Activated CD4-positive, alpha-beta T cell treated with anti-CD3 and anti-CD28 coated beads, Interleukin-2, amount 50 U/mL, for 48 hours (primary cell): Measurements from ENCODE around the gene WDR5B.
A peak's percentile ranks its signal among the peaks of the same experiment; 100 is the strongest.
"Not testable (repeated sequence)": the region's sequence is repeated elsewhere in the genome, so short reads cannot be mapped to it uniquely, and the experiment has no call there.

Experiments
- DNase-seq, 2 experiments: peaks; one replicate each; pipeline ENCODE4 v3.0.0-alpha.2; 2020

The WDR5B gene

DNA sequence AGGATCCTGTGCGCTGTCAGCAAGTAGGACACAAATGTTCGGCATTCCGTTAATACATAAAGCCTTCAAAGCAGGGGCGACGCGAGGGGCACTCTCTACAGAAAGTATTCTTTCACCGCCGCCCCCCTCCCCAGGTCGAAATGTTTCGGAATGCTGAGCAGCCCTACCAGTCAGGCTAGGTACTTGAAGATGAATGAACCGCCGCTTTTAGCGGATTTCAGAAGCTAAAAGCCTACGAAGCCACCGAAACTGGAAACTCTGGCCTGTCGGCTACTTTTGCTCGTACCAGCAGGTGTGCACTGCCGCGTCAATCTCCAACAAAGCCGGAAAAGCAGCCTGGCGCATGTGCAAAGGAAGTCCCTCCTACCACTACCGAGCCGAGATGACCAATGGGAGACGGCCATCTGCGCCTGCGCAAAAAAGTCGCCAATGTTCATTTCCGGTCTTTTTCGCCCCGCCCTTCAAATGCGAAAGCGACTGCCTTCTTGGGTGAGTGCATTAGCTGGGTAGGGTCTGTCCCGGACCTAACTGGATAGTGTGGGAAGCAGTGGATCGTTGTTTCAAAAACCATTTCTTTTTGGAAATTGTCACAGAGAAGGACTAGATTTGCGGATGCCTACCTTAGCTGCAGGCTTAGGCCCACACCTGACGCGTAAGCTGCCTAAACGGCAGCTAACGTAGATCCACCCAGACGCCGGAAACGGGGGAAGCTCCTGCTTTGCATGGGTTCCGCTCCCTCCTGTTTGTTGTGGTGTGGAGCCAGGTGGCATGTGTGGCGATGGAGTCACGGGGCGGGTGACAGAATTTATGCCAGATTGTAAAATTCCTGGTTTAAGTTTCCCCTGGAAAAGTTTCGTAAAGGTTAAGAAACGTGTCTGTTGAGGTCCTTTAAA is at the start of gene WDR5B:
Gene WDR5B (minus strand): TSS at position 301 of the 893 bp plus-strand sequence. CDS start 534 bp downstream, outside the sequence.
- peak; percentile 98 to 99 for DNase-seq

- DNase-seq: no peak
Observed at GRCh38 chr3:122464659-122465058, 48.8 kb upstream of the WDR5B start.

- DNase-seq: no peak
Observed at GRCh38 chr3:122462406-122462805, 46.5 kb upstream of the WDR5B start.

GRCh38 chr3:122461806-122462205 is 45.9 kb upstream of the WDR5B start:
- DNase-seq: no peak

DNA sequence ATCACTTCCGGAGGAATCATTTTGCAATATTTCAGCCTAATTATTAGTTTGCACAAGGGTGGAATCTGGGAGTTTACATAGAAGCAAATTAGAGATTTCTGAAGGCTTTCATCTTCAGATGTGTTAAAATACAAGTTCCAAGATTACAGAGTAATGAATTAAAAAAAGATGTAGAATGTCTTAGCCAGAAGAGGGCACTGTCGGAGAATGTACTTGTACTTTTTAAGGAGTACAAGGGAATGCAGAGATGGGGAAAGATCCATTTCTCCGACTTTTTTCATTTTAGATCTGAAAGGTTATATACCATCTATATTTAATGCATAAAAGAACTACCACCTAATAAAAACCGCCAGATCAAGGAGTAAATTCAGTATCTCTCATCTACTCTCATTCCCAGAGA is 43.1 kb upstream of the WDR5B start:
- DNase-seq: no peak

- DNase-seq: no peak
Observed at GRCh38 chr3:122457706-122458105, 41.8 kb upstream of the WDR5B start.

DNA sequence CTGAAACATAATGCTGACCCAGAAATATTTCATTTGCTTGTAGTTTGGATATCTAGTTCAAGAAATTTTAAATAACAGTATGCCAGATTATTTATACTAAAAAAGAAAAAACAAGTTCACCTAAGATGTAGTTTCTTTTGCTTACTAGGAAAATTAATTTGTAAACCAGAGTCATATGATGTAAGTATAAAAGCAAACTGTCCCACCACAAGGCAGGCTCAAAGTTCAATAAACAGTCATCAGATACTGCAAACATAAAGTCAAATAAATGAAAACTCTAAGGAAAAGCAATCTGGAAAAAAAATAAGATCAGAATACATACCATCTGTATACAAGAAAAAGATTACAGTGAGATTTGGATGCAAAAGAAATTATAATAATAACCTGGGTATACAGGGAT is 40.2 kb upstream of the WDR5B start:
- no peak for DNase-seq

DNA sequence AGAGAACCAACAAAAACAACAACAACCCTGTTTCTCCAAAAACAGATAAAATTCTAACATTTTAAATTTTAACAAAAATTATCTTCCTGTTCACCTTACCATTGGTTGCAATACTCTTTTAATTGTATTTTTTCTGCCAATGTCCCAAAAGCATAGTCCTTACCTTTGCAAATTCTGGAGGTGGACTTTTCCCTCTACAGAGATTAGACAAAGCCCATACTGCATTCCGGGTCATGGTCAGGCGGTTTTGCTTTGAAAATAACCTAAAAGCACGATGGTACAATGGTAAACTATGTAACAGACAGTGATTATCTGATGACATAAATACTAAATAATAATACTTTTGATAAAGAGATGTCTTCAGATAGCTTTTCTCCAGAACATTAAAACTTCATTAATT is 35.5 kb upstream of the WDR5B start:
- no peak for DNase-seq

GRCh38 chr3:122448218-122448617 is 32.4 kb upstream of the WDR5B start:
- DNase-seq: not testable (repeated sequence)

- DNase-seq: not testable (repeated sequence)
Observed at GRCh38 chr3:122444491-122444887, 28.6 kb upstream of the WDR5B start.

DNA sequence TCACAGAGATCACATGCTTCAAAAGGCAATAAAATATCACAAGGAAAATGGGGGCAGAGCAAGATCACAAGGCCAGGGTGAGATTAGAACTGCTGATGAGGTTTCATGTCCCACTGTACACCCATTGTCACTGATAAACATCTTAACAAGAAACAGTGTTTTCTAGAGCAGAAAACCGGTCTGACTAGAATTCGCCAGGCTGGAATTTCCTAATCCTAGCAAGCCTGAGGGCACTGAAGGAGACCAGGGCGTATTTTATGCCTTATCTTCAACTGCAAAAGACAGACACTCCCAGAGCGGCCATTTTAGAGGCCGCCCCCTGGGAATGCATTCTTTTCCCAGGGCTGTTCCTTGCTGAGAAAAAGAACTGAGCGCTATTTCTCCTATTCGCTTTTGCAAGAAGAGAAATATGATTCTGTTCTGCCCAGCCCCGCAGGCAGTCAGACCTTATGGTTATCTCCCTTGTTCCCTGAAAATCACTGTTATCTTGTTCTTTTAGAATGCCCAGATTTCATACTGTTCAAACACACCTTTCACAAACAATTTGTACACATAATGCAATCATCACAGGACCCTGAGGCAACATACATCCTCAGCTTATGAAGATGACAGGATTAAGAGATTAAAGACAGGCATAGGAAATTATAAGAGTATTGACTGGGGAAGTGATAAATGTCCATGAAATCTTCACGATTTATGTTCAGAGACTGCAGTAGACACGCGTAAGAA is 28.1 kb upstream of the WDR5B start:
- DNase-seq: not testable (repeated sequence)

DNA sequence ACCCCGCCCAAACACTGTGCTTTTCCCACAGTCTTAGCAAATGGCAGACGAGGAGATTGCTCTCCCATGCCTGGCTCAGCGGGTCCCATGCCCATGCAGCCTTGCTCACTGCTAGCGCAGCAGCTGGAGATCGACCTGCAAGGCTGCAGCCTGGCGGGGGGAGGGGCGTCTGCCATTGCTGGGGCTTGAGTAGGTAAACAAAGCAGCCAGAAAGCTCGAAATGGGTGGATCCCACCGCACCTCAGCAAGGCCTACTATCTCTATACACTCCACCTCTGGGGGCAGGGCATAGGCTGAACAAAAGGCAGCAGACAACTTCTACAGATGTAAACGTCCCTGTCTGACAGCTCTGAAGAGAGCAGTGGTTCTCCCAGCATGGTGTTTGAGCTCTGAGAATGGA is 27.2 kb upstream of the WDR5B start:
- no peak for DNase-seq

GRCh38 chr3:122435950-122436349 is 20.1 kb upstream of the WDR5B start:
- DNase-seq: no peak

- DNase-seq: no peak
Observed at GRCh38 chr3:122430371-122430770, 14.5 kb upstream of the WDR5B start.

GRCh38 chr3:122427857-122428471 is 12.1 kb upstream of the WDR5B start:
- no peak for DNase-seq

GRCh38 chr3:122421836-122422235 is 6.0 kb upstream of the WDR5B start:
- DNase-seq: no peak

DNA sequence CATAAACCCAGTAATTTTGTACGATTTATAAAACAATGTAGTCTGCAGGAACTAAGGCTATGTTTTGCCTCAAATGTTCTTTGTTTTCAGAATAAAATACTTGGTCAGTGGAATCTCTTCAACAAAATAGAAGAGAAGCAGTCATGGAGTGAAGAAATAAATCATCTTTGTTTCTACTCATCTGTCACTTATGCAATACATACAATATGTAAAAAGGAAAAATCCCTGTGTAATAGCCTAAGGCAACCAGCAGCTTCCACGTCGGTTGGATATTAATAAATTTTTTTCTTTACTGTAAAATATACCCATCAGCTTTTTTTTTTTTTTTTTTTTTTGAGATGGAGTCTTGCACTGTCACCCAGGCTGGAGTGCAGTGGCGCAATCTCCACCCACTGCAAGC is 5.2 kb upstream of the WDR5B start:
- no peak for DNase-seq

GRCh38 chr3:122416966-122417365 is 1.1 kb upstream of the WDR5B start:
- no peak for DNase-seq

GRCh38 chr3:122415104-122415744 is 638 bp downstream of the WDR5B start:
- peak; percentile 43 to 61 for DNase-seq

DNA sequence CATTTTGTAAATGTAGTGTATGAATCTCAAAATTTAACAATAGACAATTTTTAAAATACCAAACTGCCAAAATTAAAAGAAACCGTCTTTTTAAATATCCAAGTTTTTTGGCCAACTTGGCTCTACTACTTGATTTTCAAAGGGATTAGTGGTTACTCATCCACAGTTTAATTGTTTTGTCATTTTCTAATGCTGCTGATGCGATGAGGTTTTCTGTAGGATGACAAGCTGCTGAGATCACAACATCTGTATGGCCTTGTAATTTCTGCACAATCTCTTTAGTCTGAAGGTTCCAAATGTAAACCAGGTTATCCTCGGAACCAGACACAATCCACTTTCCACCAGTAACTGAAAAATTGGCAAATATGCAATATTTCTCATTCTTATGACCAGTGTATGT is 1.5 kb downstream of the WDR5B start:
- no peak for DNase-seq

DNA sequence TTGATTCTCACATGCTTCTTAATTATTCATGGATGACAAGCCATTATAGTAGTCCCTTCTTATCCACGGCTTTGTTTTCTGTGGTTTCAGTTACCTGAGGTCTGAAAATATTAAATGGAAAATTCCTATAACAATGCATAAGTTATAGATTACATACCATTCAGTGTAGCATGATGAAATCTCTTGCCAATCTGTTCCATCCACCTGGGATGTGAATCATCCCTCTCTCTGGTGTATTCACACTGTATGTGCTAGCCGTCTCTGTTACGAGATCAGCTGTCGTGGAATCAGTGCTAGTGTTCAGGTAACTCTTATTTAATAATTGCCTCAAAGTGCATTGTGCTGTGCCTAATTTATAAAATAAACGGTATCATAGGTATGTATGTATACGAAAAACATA is 5.2 kb downstream of the WDR5B start:
- no peak for DNase-seq

DNA sequence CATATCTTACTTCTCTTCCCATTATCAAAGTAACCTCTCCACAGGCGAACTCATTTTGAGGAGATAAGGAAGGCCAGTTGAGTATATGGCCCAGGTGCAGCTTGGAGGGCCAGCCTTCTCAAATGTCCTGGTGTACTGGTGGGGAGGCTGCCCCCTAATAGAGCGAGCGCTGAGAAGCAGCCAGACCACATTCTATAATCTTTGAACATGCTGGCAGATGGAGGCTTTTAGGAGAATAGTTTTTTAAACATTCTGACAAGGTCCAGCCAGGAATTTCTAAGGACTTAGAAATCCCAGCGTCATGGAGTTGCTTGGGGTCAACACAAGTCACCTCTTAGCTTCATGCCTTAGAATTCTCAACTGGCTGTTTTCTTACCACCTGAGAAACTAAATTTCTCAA is 5.8 kb downstream of the WDR5B start:
- no peak for DNase-seq

DNA sequence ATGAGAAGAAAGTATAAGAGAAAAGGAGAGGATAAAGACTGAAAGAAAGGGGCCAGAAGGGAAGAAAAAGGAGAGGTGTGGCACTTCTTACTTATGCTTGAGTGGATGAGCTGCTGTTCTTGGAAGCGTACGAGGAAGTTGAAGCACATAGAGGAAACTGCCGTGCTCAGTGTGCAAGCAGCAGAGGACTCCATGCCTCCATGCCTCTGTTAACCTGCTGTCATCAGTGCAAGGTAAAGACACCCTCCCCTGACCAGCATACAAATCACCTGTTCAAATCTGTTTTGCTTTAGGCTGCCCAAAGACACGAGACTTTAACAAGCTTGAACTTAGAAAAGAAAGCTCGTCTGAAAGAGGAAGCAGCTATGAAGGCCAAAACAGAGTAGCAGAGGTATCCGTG is 6.4 kb downstream of the WDR5B start:
- no peak for DNase-seq
